ENCODE results near the gene KNDC1. TPM values are rescaled to one million over a fixed set of nuclear protein-coding genes. Genes with fewer than 3 reads are reported as not detected.

The KNDC1 gene
- polyA plus RNA-seq, 1 donor from 2014 or later: 4.3 TPM

DNA sequence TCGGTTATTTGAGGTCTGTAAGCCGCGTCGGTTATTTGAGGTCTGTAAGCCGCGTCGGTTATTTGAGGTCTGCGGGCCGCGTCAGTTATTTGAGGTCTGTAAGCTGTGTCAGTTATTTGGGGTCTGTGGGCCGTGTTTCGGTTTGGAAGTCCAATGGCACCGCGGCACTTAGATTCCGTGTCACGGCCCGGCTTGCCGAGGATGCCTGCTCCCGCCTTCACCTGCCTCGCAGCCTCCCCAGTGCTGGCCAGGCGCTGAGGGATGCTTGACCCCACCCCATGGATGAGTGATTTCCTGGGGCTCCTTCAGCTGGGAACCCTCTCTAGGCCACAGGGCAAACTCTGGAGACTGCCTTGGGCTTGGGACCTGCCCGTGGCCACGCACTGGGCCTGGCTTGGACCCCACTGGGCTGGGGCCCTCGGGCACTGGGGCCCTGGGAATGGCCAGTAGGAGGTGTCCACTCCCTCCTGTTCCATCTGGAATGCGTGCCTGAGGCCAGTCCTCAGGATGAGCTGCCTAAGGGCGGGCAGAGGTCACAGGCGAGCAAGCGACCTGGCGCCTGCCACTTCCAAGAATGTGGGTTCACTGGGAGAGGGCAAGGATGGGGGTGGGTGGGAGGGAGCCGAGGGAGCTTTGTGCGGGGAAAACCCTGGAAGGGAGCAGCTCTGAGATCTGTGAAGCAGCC lies 46.7 kb upstream of the KNDC1 start:
- Histone ChIP-seq H3K9ac (ENCODE audit: low read length) (no peak overlapping the region), H3K9me3 (ENCODE audit: low read length) (peaks cover 7% of the 10 kb centered on the region), H4K20me1 (ENCODE audit: insufficient read depth) (no peaks in the 10 kb centered on the region), H3K79me2 (replicated peaks; ENCODE audit: insufficient read depth, low read length) (no peaks in the 10 kb centered on the region), H3K4me2 (ENCODE audit: low read length) (no peak overlapping the region), H3F3A (ENCODE audit: insufficient read depth, low read length, poor library complexity, severe bottlenecking) (no peaks in the 10 kb centered on the region), H3K27me3 (ENCODE audit: insufficient read depth, low read depth, low read length) (no peaks in the 10 kb centered on the region), H3K4me3 (ENCODE audit: low read length) (no peak overlapping the region), H3K9me2 (ENCODE audit: insufficient read depth, low read length) (no peaks in the 10 kb centered on the region), H2AFZ (ENCODE audit: low read depth, low read length) (no peak overlapping the region), H3K36me3 (ENCODE audit: insufficient read depth, low read length) (no peaks in the 10 kb centered on the region), H3K27ac (ENCODE audit: low read length) (no peak overlapping the region)
- TF ChIP-seq, protein P1, sequence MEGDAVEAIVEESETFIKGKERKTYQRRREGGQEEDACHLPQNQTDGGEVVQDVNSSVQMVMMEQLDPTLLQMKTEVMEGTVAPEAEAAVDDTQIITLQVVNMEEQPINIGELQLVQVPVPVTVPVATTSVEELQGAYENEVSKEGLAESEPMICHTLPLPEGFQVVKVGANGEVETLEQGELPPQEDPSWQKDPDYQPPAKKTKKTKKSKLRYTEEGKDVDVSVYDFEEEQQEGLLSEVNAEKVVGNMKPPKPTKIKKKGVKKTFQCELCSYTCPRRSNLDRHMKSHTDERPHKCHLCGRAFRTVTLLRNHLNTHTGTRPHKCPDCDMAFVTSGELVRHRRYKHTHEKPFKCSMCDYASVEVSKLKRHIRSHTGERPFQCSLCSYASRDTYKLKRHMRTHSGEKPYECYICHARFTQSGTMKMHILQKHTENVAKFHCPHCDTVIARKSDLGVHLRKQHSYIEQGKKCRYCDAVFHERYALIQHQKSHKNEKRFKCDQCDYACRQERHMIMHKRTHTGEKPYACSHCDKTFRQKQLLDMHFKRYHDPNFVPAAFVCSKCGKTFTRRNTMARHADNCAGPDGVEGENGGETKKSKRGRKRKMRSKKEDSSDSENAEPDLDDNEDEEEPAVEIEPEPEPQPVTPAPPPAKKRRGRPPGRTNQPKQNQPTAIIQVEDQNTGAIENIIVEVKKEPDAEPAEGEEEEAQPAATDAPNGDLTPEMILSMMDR (IDR thresholded peaks at IDR 0.05; ENCODE audit: poor library complexity, severe bottlenecking): no peak
- TF ChIP-seq EZH2 (IDR thresholded peaks at IDR 0.05; ENCODE audit: borderline replicate concordance, insufficient read depth, low read length, poor library complexity, severe bottlenecking): no peak
- no peak for TF ChIP-seq POLR2AphosphoS5 (IDR thresholded peaks at IDR 0.05)
- no peak for TF ChIP-seq TAF1 (IDR thresholded peaks at IDR 0.05; ENCODE audit: low read depth)
- no peak for TF ChIP-seq SMC3 (conservative IDR thresholded peaks at IDR 0.05; ENCODE audit: poor library complexity)
- TF ChIP-seq, protein P2, sequence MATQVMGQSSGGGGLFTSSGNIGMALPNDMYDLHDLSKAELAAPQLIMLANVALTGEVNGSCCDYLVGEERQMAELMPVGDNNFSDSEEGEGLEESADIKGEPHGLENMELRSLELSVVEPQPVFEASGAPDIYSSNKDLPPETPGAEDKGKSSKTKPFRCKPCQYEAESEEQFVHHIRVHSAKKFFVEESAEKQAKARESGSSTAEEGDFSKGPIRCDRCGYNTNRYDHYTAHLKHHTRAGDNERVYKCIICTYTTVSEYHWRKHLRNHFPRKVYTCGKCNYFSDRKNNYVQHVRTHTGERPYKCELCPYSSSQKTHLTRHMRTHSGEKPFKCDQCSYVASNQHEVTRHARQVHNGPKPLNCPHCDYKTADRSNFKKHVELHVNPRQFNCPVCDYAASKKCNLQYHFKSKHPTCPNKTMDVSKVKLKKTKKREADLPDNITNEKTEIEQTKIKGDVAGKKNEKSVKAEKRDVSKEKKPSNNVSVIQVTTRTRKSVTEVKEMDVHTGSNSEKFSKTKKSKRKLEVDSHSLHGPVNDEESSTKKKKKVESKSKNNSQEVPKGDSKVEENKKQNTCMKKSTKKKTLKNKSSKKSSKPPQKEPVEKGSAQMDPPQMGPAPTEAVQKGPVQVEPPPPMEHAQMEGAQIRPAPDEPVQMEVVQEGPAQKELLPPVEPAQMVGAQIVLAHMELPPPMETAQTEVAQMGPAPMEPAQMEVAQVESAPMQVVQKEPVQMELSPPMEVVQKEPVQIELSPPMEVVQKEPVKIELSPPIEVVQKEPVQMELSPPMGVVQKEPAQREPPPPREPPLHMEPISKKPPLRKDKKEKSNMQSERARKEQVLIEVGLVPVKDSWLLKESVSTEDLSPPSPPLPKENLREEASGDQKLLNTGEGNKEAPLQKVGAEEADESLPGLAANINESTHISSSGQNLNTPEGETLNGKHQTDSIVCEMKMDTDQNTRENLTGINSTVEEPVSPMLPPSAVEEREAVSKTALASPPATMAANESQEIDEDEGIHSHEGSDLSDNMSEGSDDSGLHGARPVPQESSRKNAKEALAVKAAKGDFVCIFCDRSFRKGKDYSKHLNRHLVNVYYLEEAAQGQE (IDR thresholded peaks at IDR 0.05; ENCODE audit: borderline replicate concordance): no peak
- TF ChIP-seq EP300 (conservative IDR thresholded peaks at IDR 0.05; ENCODE audit: poor library complexity, severe bottlenecking): no peak
- no peak for TF ChIP-seq MXI1 (conservative IDR thresholded peaks at IDR 0.05; ENCODE audit: poor library complexity, severe bottlenecking)
- no peak for TF ChIP-seq RAD21 (conservative IDR thresholded peaks at IDR 0.05)

DNA sequence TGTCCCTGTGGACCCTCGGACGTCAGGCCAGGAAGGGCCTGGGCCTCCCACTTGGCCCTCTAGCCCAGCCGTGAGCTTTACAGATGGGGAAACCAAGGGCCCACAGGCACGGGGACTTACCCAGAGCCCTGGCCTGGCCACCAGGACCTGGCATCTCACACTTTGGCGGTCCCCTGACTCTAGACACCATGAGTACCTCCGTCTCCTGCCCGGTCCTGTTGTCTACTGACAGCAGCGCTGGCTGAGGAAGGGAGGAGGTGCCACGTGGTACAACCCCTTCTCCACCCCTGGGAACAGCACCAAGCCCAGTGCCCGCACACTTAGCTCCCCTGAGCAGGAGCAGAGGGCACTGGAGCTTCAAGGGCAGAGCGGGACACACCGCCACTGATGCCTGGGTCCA lies 46.2 kb upstream of the KNDC1 start:
- TF ChIP-seq, protein P2 (IDR thresholded peaks at IDR 0.05; ENCODE audit: borderline replicate concordance): no peak
- TF ChIP-seq EP300 (conservative IDR thresholded peaks at IDR 0.05; ENCODE audit: poor library complexity, severe bottlenecking) (no peak), POLR2AphosphoS5 (IDR thresholded peaks at IDR 0.05) (no peak)
- H3K27me3 ChIP-seq (ENCODE audit: insufficient read depth, low read depth, low read length): no peaks in the 10 kb centered on the region
- H3K4me2 ChIP-seq (ENCODE audit: low read length): no peak overlapping the region
- H3K27ac ChIP-seq (ENCODE audit: low read length): no peak overlapping the region
- no peaks in the 10 kb centered on the region for H3K36me3 ChIP-seq (ENCODE audit: insufficient read depth, low read length)
- no peaks in the 10 kb centered on the region for H3K9me2 ChIP-seq (ENCODE audit: insufficient read depth, low read length)
- H3K9ac ChIP-seq (ENCODE audit: low read length): no peak overlapping the region
- no peak overlapping the region for H3K4me3 ChIP-seq (ENCODE audit: low read length)
- no peak overlapping the region for H2AFZ ChIP-seq (ENCODE audit: low read depth, low read length)
- no peaks in the 10 kb centered on the region for H3K79me2 ChIP-seq (replicated peaks; ENCODE audit: insufficient read depth, low read length)
- H4K20me1 ChIP-seq (ENCODE audit: insufficient read depth): no peaks in the 10 kb centered on the region
- peaks cover 6% of the 10 kb centered on the region for H3K9me3 ChIP-seq (ENCODE audit: low read length)
- H3F3A ChIP-seq (ENCODE audit: insufficient read depth, low read length, poor library complexity, severe bottlenecking): no peaks in the 10 kb centered on the region
